GM21786 (cell line): Measurements from ENCODE around the gene SWSAP1.
"Not testable (repeated sequence)": the region's sequence is repeated elsewhere in the genome, so short reads cannot be mapped to it uniquely, and the experiment has no call there.

Source experiments
- ATAC-seq: cut with Tn5 transposase; IDR thresholded peaks from one replicate; pipeline ENCODE4 v1.9.1; 2021; ENCODE audit not compliant: unreplicated experiment

Gene SWSAP1

GRCh38 chr19:11354102-11354501, 20.4 kb upstream of the SWSAP1 start:
- ATAC-seq = not testable (repeated sequence)

DNA sequence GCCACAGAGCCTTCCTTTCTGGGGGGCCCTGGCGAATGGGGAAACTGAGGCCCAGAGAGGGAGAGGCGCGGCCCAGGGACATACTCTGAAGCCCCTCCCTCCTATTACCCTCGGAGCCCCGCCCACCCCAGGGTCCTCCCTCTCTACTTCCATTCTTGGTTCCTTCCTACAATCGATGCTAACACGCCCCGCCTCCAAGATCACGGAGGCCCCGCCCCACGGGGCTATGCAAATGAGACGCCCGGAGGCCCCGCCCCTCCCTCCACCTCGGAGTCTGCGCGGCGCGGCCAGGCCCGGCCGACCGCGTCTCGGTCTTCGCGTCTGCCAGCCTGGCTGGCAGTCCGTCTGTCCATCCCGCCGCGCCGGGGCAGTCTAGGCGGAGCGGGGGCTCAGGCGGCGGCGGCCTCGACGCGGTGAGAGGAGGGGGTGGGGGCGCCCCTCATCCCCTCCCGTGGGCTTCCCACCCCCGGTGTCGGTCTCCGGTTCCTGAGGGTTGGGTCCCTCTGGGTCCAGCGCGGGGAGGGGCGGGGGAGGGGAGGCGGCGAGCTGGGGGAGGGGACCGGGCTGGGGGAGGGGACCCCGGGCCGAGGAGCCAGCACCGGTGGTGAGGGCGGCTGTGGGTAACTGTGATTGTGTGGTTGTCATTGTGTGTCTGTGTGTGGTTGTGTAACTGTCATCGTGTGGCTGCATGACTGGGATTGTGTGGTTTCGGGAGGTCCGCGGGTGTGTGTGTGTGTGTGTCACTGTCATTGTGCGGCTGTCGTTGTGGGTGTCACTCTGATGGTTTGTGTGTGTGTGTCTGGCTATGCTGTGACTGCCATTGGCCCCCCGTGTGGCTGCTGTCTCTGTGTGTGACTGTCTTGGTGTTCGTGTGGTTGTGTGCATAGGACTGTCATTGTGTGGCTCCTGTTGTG, 19.0 kb upstream of the SWSAP1 start, which contains the start of gene PLPPR2:
Gene PLPPR2, plus strand, starts transcription at position 273 of the 914 bp plus-strand sequence. CDS start 2,242 bp downstream, outside the sequence.
- ATAC-seq = no peak

GRCh38 chr19:11356074-11356397, 18.4 kb upstream of the SWSAP1 start:
- ATAC-seq = no peak

- no peak for ATAC-seq
Measured at GRCh38 chr19:11356676-11357550, 17.6 kb upstream of the SWSAP1 start.

DNA sequence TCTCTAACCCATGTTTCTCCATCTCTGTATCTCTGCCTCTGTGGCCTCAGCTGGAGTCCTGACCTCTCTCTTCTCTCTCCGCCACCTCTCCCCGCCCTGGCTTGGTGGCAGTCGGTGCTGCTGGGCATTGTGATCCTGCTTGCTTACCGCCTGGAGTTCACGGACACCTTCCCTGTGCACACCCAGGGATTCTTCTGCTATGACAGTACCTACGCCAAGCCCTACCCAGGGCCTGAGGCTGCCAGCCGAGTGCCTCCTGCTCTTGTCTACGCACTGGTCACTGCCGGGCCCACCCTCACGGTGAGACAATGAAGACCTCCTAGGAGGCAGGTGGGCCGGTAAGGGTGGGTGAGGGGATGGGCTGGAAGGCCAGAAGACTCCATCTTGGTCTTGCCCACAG, 15.0 kb upstream of the SWSAP1 start:
- ATAC-seq = no peak

- ATAC-seq = no peak
Measured at GRCh38 chr19:11361037-11361770, 13.3 kb upstream of the SWSAP1 start.

DNA sequence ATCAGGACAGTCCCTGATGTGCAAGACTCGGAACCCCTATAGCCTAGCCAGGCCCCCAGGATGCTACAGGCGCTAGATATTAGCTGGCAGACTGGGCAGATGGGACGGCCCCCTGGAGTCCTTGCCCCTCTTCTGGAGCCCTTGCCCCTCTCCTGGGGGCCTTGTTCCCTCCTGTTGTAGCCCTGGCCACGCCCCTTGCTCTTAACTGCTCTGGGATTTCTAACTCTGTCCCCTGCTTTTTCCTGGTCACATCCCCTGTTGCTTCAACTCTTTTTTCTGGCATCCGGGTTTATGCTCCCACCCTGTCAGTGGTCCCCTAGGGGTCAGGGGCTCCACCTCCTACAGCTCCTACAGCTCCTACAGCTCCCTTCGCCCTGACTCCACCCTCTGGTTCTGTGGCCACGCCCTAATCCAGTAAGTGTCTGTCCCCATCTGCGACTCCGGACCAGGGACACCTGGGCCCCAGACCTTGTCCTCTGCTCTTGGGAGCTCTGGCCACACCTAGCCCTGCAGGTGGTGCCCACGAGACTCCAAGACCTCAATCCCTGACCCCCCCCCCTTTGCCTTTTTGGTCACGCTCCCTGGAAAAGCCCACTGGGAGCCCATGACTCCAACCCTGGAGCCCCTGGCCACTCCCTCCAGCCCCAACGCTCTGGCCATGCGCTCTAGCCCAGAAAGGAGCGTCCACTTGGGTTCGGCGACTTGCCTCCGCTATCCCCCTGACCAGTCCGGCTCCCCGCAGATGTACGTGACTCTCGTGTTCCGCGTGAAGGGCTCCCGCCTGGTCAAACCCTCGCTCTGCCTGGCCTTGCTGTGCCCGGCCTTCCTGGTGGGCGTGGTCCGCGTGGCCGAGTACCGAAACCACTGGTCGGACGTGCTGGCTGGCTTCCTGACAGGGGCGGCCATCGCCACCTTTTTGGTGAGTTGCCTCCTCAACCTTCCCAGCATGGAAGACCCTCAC, 12.4 kb upstream of the SWSAP1 start:
- no peak for ATAC-seq

GRCh38 chr19:11363881-11364280, 10.6 kb upstream of the SWSAP1 start:
- no peak for ATAC-seq

GRCh38 chr19:11364296-11364904, 10.1 kb upstream of the SWSAP1 start:
- no peak for ATAC-seq

- no peak for ATAC-seq
Measured at GRCh38 chr19:11364935-11365334, 9.5 kb upstream of the SWSAP1 start.

DNA sequence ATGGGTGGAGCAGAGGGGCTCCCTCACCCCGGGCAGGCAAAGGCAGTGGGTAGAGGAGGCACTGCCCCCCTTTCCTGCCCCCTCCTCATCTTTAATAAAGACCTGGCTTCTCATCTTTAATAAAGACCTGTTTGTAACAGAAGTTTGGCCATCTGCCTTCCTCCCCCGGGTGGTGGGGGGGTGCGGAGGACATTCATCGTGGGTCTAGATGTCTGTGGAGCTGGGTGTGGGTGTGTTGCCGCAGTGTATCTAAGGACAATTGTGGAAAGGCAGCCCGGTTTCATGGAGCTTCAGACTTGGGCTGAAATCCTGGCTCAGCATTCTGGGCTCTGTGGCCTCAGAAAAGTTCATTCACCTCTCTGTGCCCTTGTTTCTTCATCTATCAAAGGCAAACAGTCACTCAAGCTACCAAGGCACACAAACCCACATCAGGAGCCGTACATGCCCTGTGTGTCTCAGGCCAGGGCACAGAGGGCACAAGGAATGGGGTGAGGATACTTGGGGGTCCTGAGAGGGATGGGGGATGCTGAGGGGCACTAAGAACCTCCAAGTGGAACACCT, 8.8 kb upstream of the SWSAP1 start:
- no peak for ATAC-seq

DNA sequence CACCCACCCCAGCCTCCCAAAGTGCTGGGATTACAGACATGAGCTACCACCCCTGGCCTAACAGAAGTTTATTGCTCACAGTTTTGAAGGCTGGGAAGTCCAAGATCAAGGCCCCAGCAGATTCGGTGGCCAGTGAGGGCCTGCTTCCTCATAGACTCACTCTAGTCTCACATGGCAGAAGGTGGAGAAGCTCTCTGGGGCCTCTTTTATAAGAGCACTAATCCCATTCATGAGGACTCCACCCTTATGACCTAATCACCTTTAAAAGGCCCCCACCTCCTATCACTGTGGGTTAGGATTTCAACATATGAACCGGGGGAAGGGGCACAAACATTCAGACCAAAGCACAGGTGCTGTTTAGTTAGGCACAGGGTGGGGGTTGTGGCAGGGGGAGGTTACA, 6.9 kb upstream of the SWSAP1 start:
- no peak for ATAC-seq

DNA sequence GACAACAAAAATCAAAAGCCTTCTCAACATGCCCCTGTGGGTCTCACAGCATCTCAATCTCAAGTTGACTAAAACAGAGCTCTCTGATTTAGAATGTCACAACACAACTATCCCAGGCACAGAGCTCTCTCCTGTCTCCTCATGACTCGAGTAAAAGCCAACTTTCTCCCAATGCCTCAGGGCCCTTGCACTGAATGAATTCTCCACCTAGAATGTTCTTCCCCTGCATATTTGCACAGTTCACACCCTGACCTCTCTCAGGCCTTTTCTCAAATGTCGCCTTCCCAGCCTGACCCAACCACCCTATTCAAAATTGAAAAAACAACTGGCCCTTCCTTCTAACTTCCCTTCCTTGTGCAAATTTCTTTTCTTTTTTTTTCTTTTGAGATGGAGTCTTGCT, 3.7 kb upstream of the SWSAP1 start:
- no peak for ATAC-seq

DNA sequence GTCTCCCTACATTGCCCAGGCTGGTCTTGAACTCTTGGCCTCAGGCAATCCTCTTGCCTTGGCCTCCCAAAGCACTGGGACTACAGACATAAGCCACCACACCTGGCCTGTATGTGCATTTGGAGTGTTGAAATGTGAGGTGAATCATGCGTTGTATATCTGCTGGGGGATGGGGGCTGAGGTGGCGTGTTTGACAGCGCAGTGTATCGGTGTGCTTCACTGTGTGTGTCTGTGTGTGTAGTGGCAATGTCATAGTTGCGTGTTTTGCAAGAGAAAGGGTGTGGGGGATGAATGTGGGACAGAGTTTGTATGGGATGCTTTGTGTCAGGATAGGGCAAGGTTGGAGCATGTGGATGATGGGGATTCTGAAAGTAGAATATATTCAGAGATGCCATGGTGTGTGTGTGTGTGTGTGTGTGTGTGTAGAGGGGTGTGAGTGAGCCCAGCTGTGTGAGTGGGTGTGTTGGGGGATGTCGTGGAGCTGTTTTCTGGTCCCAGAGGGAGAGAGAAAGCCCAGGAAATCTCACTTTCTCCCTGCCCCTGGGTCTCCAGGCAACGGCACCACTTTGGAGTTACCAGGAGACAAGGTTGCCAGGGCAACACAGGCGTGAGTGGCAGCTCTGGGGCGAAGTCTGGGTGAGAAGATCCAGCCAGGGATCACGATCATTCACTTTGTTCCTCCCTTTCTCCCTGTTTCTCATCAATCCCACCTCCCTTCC, 1.1 kb upstream of the SWSAP1 start:
- no peak for ATAC-seq

DNA sequence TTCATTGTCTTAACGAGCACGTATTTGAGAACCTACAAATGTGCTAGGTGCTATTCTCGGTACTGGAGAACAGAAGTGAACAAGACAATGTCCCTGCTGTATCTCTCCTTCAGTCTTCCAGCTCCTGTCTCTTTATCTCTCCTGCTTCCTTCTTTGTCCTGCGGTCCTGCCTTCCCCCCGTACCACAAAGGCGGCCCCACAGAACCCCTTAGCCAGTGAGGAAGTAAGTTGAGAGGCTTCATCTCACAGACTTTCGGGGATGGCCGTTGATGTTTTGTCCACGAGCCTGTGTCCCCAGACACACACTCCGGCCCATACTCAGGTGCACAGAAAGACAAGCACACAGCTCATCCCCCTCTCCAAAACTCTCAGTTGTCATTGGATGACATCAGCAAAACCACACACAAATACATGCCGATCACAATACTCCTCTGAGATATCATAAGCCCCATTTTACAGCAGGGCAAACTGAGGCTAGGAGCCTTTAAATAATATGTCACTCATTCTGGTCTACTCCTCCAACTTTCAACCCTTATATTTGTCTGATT, 507 bp upstream of the SWSAP1 start:
- no peak for ATAC-seq

GRCh38 chr19:11375143-11375948, 880 bp downstream of the SWSAP1 start:
- ATAC-seq = no peak

- no peak for ATAC-seq
Measured at GRCh38 chr19:11377237-11377636, 2.8 kb downstream of the SWSAP1 start.

- no peak for ATAC-seq
Measured at GRCh38 chr19:11377756-11378155, 3.3 kb downstream of the SWSAP1 start.
